OCI-LY1 (cell line): ENCODE results near the gene ALDH1A1.

Source experiments
- EZH2 ChIP-seq: fragments of 200-600 bp; sonication (generic), shearing (Covaris generic); IDR thresholded peaks from 2 replicates; pipeline ENCODE4 v1.8.0; 2017; ENCODE audit warnings: borderline replicate concordance, mixed run types, mild to moderate bottlenecking, antibody characterized with exemption, low read length, moderate library complexity, mixed read lengths
- TF ChIP-seq, protein P1 (sequence below): fragments of 200-600 bp; sonication (generic), shearing (Covaris generic); IDR thresholded peaks from 2 replicates; pipeline ENCODE4 v1.5.1; 2017; ENCODE audit warnings: mild to moderate bottlenecking, antibody characterized with exemption, low read length, moderate library complexity, mixed read lengths

DNA sequence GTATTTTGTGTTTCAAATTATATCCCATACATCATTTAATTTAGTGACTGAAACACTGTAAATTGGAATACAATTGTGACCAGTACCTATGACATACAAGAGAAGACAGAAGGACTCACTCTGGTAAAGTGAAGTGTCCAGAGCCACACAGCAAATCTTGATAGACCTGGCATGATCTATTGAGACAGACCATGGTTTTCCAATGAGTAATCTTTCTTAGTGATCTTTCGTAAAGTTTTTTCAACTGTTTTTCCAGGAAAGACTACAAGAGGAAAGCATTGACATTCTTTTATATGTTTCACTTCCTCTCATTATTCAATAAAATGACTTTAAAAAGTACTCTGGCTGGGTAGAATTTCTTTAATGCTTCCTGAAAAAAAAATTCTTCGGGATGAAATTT, 43.3 kb upstream of the ALDH1A1 start:
- no peak for TF ChIP-seq EZH2
- TF ChIP-seq, protein P1, sequence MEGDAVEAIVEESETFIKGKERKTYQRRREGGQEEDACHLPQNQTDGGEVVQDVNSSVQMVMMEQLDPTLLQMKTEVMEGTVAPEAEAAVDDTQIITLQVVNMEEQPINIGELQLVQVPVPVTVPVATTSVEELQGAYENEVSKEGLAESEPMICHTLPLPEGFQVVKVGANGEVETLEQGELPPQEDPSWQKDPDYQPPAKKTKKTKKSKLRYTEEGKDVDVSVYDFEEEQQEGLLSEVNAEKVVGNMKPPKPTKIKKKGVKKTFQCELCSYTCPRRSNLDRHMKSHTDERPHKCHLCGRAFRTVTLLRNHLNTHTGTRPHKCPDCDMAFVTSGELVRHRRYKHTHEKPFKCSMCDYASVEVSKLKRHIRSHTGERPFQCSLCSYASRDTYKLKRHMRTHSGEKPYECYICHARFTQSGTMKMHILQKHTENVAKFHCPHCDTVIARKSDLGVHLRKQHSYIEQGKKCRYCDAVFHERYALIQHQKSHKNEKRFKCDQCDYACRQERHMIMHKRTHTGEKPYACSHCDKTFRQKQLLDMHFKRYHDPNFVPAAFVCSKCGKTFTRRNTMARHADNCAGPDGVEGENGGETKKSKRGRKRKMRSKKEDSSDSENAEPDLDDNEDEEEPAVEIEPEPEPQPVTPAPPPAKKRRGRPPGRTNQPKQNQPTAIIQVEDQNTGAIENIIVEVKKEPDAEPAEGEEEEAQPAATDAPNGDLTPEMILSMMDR, result no peak
